Osteocyte (in vitro differentiated cells): ENCODE results near the gene SPINT1. TPM values are rescaled to one million over a fixed set of nuclear protein-coding genes. Genes with fewer than 3 reads are reported as not detected.

Experiments used
- DNase-seq: peaks from one replicate; pipeline ENCODE4 v3.0.0; 2021; ENCODE audit warnings: mixed read lengths; ENCODE audit not compliant: unreplicated experiment; ENCODE audit errors: extremely low spot score
- H3K27ac Mint-ChIP-seq: one replicate; pipeline ENCODE4 v1.8.0; 2021; ENCODE audit warnings: mild to moderate bottlenecking, mixed read lengths; ENCODE audit not compliant: unreplicated experiment
- H3K27me3 Mint-ChIP-seq: one replicate; pipeline ENCODE4 v1.8.0; 2021; ENCODE audit warnings: mixed read lengths; ENCODE audit not compliant: unreplicated experiment
- H3K36me3 Mint-ChIP-seq: one replicate; pipeline ENCODE4 v1.8.0; 2021; ENCODE audit warnings: mixed read lengths; ENCODE audit not compliant: unreplicated experiment
- H3K4me1 Mint-ChIP-seq: one replicate; pipeline ENCODE4 v1.8.0; 2021; ENCODE audit warnings: mixed read lengths; ENCODE audit not compliant: unreplicated experiment
- H3K4me3 Mint-ChIP-seq: one replicate; pipeline ENCODE4 v1.8.0; 2021; ENCODE audit warnings: mild to moderate bottlenecking, moderate library complexity, mixed read lengths; ENCODE audit not compliant: unreplicated experiment
- H3K9me3 Mint-ChIP-seq: one replicate; pipeline ENCODE4 v1.8.0; 2021; ENCODE audit warnings: mixed read lengths; ENCODE audit not compliant: unreplicated experiment
- CTCF ChIP-seq: fragments of 200-600 bp; sonication (generic); IDR thresholded peaks from 2 replicates; pipeline ENCODE4 v1.5.0; 2021; ENCODE audit warnings: antibody characterized with exemption, mild to moderate bottlenecking, moderate library complexity
- total RNA-seq: library from RNA; stranded (reverse); gene quantifications from 2 replicates; pipeline ENCODE4 v1.2.1, GENCODE V29; 2021

The SPINT1 gene
- total RNA-seq, 1 donor from 2014 or later = 5.5 TPM

GRCh38 chr15:40838756-40839155 is 5.1 kb upstream of the SPINT1 start:
- Mint-ChIP-seq H3K27me3 (peaks cover 16% of the 10 kb centered on the region), H3K27ac (no peak overlapping the region), H3K9me3 (no peaks in the 10 kb centered on the region), H3K4me1 (peaks cover 6% of the 10 kb centered on the region), H3K36me3 (no peaks in the 10 kb centered on the region), H3K4me3 (no peak overlapping the region)
- no peak for TF ChIP-seq CTCF
- DNase-seq = no peak

DNA sequence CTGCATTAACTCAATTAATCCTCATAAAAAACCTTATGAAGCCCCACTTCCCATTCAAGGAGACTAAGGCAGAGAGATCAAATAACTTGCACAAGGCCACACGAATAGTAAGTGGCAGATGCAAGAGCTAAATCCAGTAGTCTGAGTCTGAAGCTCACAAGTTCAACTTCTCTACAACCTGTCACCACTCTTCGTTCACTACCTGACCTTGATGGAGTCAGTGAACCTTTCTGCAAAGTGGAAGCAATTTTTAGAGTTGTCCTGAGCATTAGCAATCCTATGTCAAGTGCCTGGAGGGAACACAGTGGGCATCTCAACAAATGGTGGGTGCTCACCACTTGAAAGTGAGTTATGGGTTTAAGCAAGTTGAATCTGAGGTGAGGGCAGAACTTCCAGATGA is 2.1 kb upstream of the SPINT1 start:
- H3K4me3 Mint-ChIP-seq = no peak overlapping the region
- DNase-seq = no peak
- peaks cover 8% of the 10 kb centered on the region for H3K4me1 Mint-ChIP-seq
- no peaks in the 10 kb centered on the region for H3K36me3 Mint-ChIP-seq
- H3K27ac Mint-ChIP-seq = no peak overlapping the region
- H3K27me3 Mint-ChIP-seq = peaks cover 19% of the 10 kb centered on the region
- H3K9me3 Mint-ChIP-seq = no peaks in the 10 kb centered on the region
- no peak for TF ChIP-seq CTCF

GRCh38 chr15:40843261-40843884 is 475 bp upstream of the SPINT1 start:
- Mint-ChIP-seq H3K9me3 (no peaks in the 10 kb centered on the region), H3K4me1 (peaks cover 12% of the 10 kb centered on the region), H3K4me3 (peak overlapping the region; percentile 73), H3K27me3 (peaks cover 19% of the 10 kb centered on the region), H3K27ac (no peak overlapping the region), H3K36me3 (no peaks in the 10 kb centered on the region)
- no peak for DNase-seq
- TF ChIP-seq CTCF = no peak

- no peaks in the 10 kb centered on the region for H3K36me3 Mint-ChIP-seq
- no peak for DNase-seq
- no peaks in the 10 kb centered on the region for H3K9me3 Mint-ChIP-seq
- no peak overlapping the region for H3K27ac Mint-ChIP-seq
- peaks cover 12% of the 10 kb centered on the region for H3K4me1 Mint-ChIP-seq
- no peak for TF ChIP-seq CTCF
- H3K4me3 Mint-ChIP-seq = peak overlapping the region; percentile 71
- H3K27me3 Mint-ChIP-seq = peaks cover 19% of the 10 kb centered on the region
These were observed 815 bp downstream of the SPINT1 start for GRCh38 chr15:40844696-40845030.

GRCh38 chr15:40845036-40845435 is 1.2 kb downstream of the SPINT1 start:
- no peak for DNase-seq
- peak overlapping the region; percentile 71 for H3K4me3 Mint-ChIP-seq
- no peaks in the 10 kb centered on the region for H3K9me3 Mint-ChIP-seq
- peaks cover 12% of the 10 kb centered on the region for H3K4me1 Mint-ChIP-seq
- no peak overlapping the region for H3K27ac Mint-ChIP-seq
- H3K27me3 Mint-ChIP-seq = peaks cover 19% of the 10 kb centered on the region
- no peak for TF ChIP-seq CTCF
- no peaks in the 10 kb centered on the region for H3K36me3 Mint-ChIP-seq
